ENCODE results near the gene COL5A1. TPM values are rescaled to one million over a fixed set of nuclear protein-coding genes. Genes with fewer than 3 reads are reported as not detected.
"Not testable (repeated sequence)": the region's sequence is repeated elsewhere in the genome, so short reads cannot be mapped to it uniquely, and the experiment has no call there.

Gene COL5A1
- total RNA-seq, 1 donor from 2014 or later, result 2.8 TPM

- DNase-seq (ENCODE audit: low spot score) (no peak), ATAC-seq (no peak)
Measured at GRCh38 chr9:134843740-134844139, 202.1 kb downstream of the COL5A1 start.

- ATAC-seq (no peak), DNase-seq (ENCODE audit: low spot score) (no peak)
Measured at GRCh38 chr9:134844821-134845220, 203.2 kb downstream of the COL5A1 start.

GRCh38 chr9:134846187-134846586, 204.6 kb downstream of the COL5A1 start:
- DNase-seq (ENCODE audit: low spot score) (no peak), ATAC-seq (no peak)

GRCh38 chr9:134846699-134847098, 205.1 kb downstream of the COL5A1 start:
- ATAC-seq, result no peak

GRCh38 chr9:134847138-134847537, 205.5 kb downstream of the COL5A1 start:
- DNase-seq (ENCODE audit: low spot score), result no peak
- ATAC-seq, result no peak

More at GRCh38 chr9:134846699-134847098, 205.1 kb downstream of the COL5A1 start:
- no peak for DNase-seq (ENCODE audit: low spot score)

DNA sequence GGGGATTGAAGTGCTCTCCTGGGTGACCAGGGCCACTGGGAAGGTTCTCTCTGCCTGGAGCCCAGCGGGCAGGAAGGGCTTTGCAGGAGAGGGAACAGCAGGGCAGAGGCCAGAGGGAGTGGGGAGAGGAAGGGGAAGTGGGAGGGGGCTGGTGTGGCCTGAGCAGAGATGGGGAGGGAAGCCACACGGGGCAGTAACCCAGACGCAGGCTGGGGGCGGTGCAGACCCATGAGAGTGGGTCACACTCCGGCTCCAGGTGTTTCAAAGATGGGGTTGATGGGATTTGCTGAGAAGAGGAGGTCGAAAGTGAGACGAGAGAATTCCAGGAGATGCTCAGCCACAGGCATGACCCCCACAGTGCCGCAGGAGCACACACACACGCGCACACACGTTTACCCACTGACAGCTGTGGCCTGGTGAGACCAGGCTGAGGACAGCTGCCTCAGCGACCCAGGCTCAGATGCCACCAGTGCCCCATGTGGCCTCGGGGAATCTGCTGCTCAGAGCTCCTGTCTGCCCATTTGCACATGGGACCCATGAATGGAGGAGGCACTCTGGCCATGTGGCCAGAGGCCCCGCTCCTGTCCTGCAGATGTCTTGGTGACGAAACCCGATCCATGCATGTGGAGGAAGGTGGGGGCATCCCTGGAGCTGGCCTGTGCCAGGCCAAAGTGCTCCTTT, 206.3 kb downstream of the COL5A1 start:
- no peak for DNase-seq (ENCODE audit: low spot score)
- ATAC-seq, result peak; percentile 73

- no peak for ATAC-seq
- no peak for DNase-seq (ENCODE audit: low spot score)
Measured at GRCh38 chr9:134848504-134848903, 206.9 kb downstream of the COL5A1 start.

DNA sequence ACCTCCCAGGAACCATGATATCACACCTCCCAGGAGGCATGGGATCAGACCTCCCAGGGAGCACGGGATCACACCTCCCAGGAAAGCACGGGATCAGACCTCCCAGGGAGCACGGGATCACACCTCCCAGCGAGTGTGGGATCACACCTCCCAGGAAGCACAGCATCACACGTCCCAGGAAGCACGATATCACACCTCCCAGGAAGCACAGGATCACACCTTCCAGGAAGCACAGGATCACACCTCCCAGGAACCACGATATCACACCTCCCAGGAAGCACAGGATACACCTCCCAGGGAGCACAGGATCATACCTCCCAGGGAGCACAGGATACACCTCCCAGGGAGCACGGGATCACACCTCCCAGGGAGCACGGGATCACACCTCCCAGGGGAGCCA, 209.0 kb downstream of the COL5A1 start:
- no peak for ATAC-seq
- no peak for DNase-seq (ENCODE audit: low spot score)

- DNase-seq (ENCODE audit: low spot score) (no peak), ATAC-seq (no peak)
Measured at GRCh38 chr9:134851020-134851419, 209.4 kb downstream of the COL5A1 start.

DNA sequence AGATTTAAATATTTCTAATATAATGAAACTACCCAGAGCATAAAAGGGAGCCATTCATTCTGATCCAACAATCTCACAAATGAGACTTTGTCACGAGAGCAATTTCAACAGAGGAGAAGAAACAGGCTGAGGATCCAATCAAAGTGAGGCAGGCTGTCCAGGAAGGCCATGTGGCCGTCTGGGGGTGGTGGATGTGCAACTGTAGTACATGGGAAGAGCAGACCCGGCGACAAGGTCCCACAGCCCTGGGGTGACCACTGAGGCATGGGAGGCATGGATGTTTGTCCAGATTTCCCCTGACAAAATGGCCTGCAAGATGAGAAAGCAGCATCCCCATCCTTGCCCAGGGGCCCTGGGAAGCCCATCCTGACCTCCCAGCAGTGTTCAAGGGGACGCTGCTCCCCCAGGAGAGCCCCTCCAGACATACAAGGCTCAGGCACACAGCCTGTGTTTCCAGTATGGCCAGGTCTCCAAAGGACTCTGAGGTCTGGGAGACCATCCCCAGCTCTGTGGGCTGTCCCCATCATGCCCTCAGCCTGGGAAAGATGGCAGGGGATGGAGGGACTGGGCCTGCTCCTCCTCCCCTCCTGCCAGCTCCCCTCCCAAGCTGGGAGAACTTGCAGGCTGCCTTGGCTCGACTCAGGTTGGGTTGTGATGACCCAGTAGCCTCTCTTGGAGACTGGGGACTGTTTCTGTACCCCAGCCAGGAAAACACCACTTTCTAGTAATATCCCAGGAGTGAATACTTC, 211.5 kb downstream of the COL5A1 start:
- ATAC-seq, result no peak
- peak; percentile 34 for DNase-seq (ENCODE audit: low spot score)

GRCh38 chr9:134853893-134854292, 212.3 kb downstream of the COL5A1 start:
- no peak for ATAC-seq
- DNase-seq (ENCODE audit: low spot score), result peak; percentile 23

DNA sequence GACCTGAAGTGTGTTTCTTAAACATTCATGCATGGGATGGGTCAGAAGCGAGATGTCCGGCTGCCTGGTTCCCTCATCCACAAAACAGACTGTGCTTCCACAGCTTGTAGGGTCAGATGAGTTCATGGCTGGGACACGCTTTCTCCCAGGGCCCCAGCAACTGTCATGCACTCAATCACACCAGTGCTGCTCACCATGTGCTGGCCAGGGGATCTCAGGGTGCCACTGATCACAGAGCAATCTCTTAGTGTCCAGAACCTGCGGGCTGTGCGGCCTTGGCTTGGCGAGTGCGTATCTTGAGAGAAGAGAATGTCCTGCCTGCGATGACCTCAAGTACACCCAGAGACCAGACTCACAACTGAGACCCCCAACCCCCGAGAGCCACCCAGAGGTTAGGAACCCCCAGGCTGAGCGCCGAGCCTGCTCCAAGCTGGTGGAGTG, 213.0 kb downstream of the COL5A1 start:
- DNase-seq (ENCODE audit: low spot score), result peak; percentile 31
- ATAC-seq, result no peak

- DNase-seq (ENCODE audit: low spot score) (peak; percentile 42), ATAC-seq (no peak)
Measured at GRCh38 chr9:134855231-134855899, 213.8 kb downstream of the COL5A1 start.

DNA sequence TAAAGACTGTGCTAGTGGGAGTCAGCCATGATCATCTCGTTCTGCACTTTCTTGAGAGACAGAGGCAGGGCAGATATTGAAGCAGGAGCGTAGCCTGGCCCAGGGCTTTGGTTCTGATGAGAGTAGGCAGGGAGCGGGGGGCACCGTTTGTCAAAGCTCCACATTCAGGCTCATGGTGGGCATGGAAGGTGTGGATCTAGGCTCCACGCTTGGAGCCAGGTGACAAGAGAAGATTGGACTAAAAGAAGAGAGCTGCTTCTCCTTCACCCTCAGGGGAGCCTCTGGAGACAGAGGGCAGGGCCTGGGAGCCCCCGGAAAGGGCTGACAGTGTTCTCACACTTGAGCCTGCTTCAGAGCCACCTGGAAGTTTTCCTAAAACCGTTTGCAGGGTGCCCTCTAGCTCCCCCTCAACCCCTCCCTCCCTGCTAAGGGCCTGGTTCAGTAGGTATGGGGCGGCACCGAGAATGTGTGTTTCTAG, 214.3 kb downstream of the COL5A1 start:
- no peak for ATAC-seq
- peak; percentile 22 for DNase-seq (ENCODE audit: low spot score)

DNA sequence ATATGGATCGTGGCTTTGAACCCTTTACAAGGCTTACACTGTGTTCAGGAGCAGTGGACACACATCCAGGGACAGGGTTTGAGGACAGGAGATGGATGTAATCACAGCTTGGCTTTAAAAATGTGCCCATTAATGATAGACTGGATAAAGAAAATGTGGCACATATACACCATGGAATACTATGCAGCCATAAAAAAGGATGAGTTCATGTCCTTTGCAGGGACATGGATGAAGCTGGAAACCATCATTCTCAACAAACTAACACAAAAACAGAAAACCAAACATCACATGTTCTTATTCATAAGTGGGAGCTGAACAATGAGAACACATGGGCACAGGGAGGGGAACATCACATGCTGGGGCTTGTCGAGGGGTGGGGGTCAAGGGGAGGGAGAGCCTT, 215.8 kb downstream of the COL5A1 start:
- ATAC-seq, result not testable (repeated sequence)

GRCh38 chr9:134858051-134858841, 216.6 kb downstream of the COL5A1 start:
- DNase-seq (ENCODE audit: low spot score) (peak; percentile 33), ATAC-seq (no peak)

More for the DNA sequence above, 215.8 kb downstream of the COL5A1 start:
- DNase-seq (ENCODE audit: low spot score), result not testable (repeated sequence)

GRCh38 chr9:134860510-134860909, 218.9 kb downstream of the COL5A1 start:
- no peak for ATAC-seq

DNA sequence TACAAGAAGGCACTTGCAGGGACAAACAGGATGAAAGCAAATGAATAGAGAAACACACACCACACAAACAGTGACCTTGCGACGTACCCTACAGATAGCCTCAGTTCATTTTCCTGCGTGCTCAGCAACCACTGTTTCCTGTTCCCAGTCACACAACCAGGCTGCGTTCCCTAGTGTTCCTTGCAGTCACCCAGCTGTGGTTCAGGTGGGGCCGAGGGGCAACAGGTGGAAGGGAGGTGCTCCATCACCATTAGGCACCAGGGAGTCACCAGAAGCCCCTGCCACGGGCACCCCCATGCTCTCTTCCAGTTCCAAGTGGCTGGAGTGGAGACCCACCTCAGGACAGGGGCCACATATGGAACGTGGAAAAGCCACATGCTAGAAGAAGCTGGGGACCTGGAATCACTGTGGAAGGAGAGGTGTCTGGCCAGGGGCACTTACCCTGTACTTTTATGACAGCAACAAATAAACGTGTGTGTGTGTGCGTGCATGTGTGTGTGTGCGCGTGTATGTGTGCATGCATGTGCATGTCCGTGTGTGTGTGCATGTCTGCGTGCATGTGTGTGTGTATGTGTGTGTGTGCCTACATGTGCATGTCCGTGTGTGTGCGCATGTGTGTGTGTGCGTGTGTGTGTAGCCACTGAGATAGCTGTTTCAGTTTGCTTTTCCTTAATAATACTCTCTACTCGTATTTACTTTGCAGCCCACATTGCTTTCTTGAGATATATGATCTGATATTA, 220.2 kb downstream of the COL5A1 start:
- DNase-seq (ENCODE audit: low spot score), result peak; percentile 42
- ATAC-seq, result peak; percentile 52

More at GRCh38 chr9:134860510-134860909, 218.9 kb downstream of the COL5A1 start:
- DNase-seq (ENCODE audit: low spot score), result peak; percentile 32

- ATAC-seq (no peak), DNase-seq (ENCODE audit: low spot score) (peak; percentile 39)
Measured at GRCh38 chr9:134863306-134863902, 221.8 kb downstream of the COL5A1 start.

Data from left lobe of liver (tissue), 2 donors.